Keratinocyte (primary cell): ENCODE data around the gene PTPRZ1.

Experiments
- CTCF ChIP-seq, 3 experiments: IDR thresholded peaks in 1 of 3; conservative IDR thresholded peaks in 1 of 3; optimal IDR thresholded peaks in 1 of 3; 2 replicates in 2 of 3; 3 replicates in 1 of 3; pipeline versions ENCODE3 to v1.5.1; 2011; ENCODE audit warnings: low read length in 3 of 3, mild to moderate bottlenecking in 3 of 3, moderate library complexity in 2 of 3, control low read depth in 1 of 3, inconsistent platforms in 1 of 3; ENCODE audit not compliant: insufficient read depth in 2 of 3; ENCODE audit errors: extremely low read depth in 1 of 3
- EZH2 ChIP-seq: IDR thresholded peaks from one replicate; pipeline ENCODE4 v1.6.1; 2012; ENCODE audit warnings: inconsistent platforms, mild to moderate bottlenecking, low read length, moderate library complexity

GRCh38 chr7:121901026-121901425 is 28.1 kb downstream of the PTPRZ1 start:
- no peak for TF ChIP-seq CTCF (optimal IDR thresholded peaks at IDR 0.05 in 1 of 3, IDR thresholded peaks at IDR 0.05 in 1 of 3, conservative IDR thresholded peaks at IDR 0.05 in 1 of 3; ENCODE audit: extremely low read depth in 1 of 3, insufficient read depth in 2 of 3, low read length in 3 of 3)
- TF ChIP-seq EZH2 = no peak
